Measurements from ENCODE around the gene GDPD5. TPM values are rescaled to one million over a fixed set of nuclear protein-coding genes. Genes with fewer than 3 reads are reported as not detected.
A peak's percentile ranks its signal among the peaks of the same experiment; 100 is the strongest.

Gene GDPD5
- total and polyA plus RNA-seq, 9 donors = 3.8 to 15.8 (median 8.1) TPM

DNA sequence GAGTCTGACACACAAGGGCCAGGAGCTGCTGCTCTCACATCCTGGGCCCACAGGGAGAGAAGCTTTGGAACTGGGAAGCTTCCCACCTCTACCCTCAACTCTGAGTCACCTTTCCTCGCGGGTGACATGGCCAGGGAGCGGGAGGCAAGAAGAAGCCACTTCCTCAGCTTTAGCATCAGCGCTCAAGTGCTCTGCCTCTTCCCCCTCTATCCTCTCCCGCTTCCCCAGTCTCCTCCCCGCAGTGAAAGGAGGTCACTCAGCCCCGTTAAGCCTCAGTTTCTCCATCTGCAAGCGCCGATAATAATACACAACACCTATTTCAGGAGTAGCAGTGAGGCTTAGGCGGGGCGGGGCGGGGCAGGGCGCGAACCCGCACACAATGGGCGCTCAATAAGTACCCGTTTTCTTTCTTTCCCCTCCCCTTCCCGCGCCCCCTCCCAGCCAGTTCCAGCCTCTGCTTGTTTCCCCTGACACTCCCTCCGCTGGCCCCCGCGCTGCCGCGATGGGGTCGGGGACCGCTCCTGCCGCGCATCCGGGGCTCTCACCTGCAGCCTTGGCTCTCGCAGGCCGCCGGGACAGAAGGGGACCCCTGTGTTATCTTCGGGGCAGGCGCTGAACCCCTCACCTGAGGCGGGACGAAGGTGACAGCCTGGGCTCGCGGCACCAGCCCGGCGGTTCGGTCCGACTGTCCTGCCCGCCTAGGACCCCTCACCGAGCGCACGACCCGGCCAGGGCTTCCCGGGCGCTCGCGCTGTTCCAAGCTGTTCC is 892 bp downstream of the GDPD5 start:
- Histone ChIP-seq H3K27ac (no peak overlapping the region), H3K9me3 (no peaks in the 10 kb centered on the region), H3K4me1 (ENCODE audit: insufficient read depth) (peaks cover 3% of the 10 kb centered on the region), H3K4me3 (peak overlapping the region; percentile 64), H3K27me3 (no peaks in the 10 kb centered on the region), H3K36me3 (no peaks in the 10 kb centered on the region)
- DNase-seq = peak in 4 of 5 donors; percentile 30 to 63 (median 54)
- 13 to 19% (median 15%) methylated on average over 49 to 51 of the region's 51 CpGs for WGBS, 3 donors
- TF ChIP-seq POLR2A (IDR thresholded peaks at IDR 0.05) (no peak), EP300 (IDR thresholded peaks at IDR 0.05) (no peak)
- TF ChIP-seq, protein P1, sequence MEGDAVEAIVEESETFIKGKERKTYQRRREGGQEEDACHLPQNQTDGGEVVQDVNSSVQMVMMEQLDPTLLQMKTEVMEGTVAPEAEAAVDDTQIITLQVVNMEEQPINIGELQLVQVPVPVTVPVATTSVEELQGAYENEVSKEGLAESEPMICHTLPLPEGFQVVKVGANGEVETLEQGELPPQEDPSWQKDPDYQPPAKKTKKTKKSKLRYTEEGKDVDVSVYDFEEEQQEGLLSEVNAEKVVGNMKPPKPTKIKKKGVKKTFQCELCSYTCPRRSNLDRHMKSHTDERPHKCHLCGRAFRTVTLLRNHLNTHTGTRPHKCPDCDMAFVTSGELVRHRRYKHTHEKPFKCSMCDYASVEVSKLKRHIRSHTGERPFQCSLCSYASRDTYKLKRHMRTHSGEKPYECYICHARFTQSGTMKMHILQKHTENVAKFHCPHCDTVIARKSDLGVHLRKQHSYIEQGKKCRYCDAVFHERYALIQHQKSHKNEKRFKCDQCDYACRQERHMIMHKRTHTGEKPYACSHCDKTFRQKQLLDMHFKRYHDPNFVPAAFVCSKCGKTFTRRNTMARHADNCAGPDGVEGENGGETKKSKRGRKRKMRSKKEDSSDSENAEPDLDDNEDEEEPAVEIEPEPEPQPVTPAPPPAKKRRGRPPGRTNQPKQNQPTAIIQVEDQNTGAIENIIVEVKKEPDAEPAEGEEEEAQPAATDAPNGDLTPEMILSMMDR (IDR thresholded peaks at IDR 0.05) = no peak
- intact Hi-C loops (cut with DNase I) = loop anchor here in 2 of 4 donors (5.0 to 10.0 kb wide), 2 partner anchors 128 to 140 kb away; partner anchors contain the start of gene RPS3 (in 1 of the 2)

DNA sequence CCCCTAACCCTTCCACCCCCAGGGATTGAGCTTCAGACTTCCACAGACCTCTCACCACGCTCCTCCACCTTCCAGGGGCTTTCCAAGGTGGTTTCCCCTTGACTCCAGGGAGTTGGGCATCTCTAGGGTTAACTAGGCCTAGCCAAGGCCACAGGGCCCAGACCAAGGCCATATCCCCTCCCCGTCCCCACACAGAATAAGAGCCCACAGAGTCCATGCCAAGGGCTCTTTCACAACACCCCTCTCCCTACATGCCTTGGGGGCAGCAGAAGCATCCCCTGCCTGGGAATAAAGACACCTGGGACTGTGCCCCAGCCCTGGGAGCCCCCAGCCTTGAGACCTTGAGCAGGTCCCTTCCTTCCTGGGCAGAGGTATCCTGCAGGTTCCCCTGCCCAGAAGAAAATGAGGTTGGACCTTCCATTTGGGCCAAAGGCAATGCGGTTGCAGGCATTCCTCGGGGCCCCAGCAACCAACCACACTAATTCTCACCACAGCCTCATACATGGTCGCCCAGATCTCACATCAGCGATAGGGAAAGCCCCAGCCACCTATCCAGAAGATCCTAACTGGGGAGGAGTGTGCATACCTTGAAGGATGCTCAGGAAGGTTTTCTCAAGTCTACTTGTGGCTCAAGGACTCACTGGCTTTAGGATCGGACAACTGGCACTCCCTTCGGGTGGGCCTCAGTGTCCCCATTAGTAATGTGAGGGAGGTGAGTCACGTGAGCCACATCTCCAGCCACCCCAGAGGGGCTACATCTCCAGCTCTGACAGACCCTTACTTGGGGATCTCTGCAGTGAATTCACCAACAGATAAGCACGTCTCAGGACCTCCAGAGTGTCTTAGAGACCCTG is 1.7 kb downstream of the GDPD5 start:
- Histone ChIP-seq H3K36me3 (no peaks in the 10 kb centered on the region), H3K27me3 (no peaks in the 10 kb centered on the region), H3K9me3 (no peaks in the 10 kb centered on the region), H3K27ac (no peak overlapping the region), H3K4me1 (ENCODE audit: insufficient read depth) (peaks cover 3% of the 10 kb centered on the region), H3K4me3 (peak overlapping the region; percentile 64)
- intact Hi-C loops (cut with DNase I) = loop anchor here in 1 of 4 donors (10.0 kb wide), 1 partner anchor 139 kb away; no protein-coding TSS in a partner anchor
- no peak for DNase-seq
- WGBS, 3 donors = 78 to 85% (median 82%) methylated on average over 10 of the region's 10 CpGs
- TF ChIP-seq POLR2A (IDR thresholded peaks at IDR 0.05) (no peak), EP300 (IDR thresholded peaks at IDR 0.05) (no peak)
- TF ChIP-seq, protein P1 (IDR thresholded peaks at IDR 0.05) = no peak

DNA sequence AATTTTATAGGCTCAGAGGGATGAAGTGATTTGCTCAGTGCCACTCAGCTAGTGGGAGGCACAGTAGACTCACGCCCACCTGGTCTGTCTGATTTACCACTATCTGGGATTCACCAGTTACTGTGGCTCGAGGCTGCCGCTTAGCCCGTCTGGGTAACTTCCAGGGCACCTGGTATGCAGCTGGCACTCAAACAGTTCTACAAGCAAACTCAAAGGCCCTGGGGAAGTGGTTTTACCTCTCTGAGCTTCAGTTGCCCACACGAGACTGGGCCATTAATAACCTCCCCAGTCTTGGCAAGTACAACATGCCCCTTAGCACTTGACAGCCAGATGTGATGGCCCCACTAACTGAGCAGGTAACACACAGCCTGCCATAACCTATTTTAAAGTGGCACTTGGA is 2.6 kb downstream of the GDPD5 start:
- no peaks in the 10 kb centered on the region for H3K27me3 ChIP-seq
- no peaks in the 10 kb centered on the region for H3K36me3 ChIP-seq
- H3K4me3 ChIP-seq = no peak overlapping the region
- WGBS, 3 donors = 86 to 95% (median 89%) methylated on average over 5 of the region's 5 CpGs
- no peak overlapping the region for H3K27ac ChIP-seq
- peaks cover 3% of the 10 kb centered on the region for H3K4me1 ChIP-seq (ENCODE audit: insufficient read depth)
- TF ChIP-seq POLR2A (IDR thresholded peaks at IDR 0.05) (no peak), EP300 (IDR thresholded peaks at IDR 0.05) (no peak)
- TF ChIP-seq, protein P1 (IDR thresholded peaks at IDR 0.05) = no peak
- no peaks in the 10 kb centered on the region for H3K9me3 ChIP-seq
- intact Hi-C loops (cut with DNase I) = loop anchor here in 1 of 4 donors (10.0 kb wide), 1 partner anchor 138 kb away; no protein-coding TSS in a partner anchor
- DNase-seq = no peak

DNA sequence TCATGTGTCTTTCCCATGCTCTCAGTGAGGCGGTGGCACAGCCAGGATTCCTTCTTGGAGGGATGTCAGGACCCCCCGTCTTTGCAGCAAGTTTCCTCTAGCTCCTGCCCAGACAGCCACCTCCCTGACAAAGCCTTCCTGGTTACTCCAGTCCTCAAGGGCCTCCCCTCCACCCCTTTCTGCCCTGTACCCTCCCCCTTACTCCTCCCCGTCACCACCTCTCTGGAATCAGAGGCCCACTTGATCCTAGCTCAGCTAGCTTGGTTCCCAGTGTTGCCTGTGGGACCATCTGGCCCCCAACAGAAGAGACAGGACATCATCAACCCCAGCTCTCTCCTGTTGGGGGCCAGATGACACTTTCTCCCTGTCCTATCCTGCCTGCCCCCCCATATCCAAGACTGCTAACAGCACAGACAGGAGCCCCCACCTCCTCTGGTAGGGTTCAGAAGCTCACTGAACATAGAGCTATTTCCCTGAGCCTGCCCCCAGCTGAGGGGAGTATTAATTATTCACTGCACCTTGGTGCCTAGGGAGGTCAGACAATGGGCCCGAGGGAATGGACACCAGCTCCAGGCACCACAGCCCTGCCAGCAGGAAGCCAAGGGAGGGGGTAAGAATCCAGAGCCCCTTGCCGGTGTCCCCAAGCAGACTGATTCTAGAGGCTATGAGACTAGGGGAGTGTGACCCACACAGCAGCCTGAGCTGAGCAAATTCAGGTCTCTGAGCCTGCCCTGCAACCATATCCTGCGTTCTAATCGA is 3.3 kb downstream of the GDPD5 start:
- Histone ChIP-seq H3K9me3 (no peaks in the 10 kb centered on the region), H3K4me3 (no peak overlapping the region), H3K4me1 (ENCODE audit: insufficient read depth) (peaks cover 3% of the 10 kb centered on the region), H3K27me3 (no peaks in the 10 kb centered on the region), H3K27ac (no peak overlapping the region), H3K36me3 (no peaks in the 10 kb centered on the region)
- intact Hi-C loops (cut with DNase I) = loop anchor here in 1 of 4 donors (10.0 kb wide), 1 partner anchor 138 kb away; no protein-coding TSS in a partner anchor
- TF ChIP-seq POLR2A (IDR thresholded peaks at IDR 0.05) (no peak), EP300 (IDR thresholded peaks at IDR 0.05) (no peak)
- TF ChIP-seq, protein P1 (IDR thresholded peaks at IDR 0.05) = no peak
- DNase-seq = no peak
- WGBS, 3 donors = 88 to 91% (median 89%) methylated on average over 7 of the region's 7 CpGs

Measured in ovary (tissue), 9 donors.